ENCODE data around the gene RMND1. TPM values are rescaled to one million over a fixed set of nuclear protein-coding genes. Genes with fewer than 3 reads are reported as not detected.
"Not testable (repeated sequence)": the region's sequence is repeated elsewhere in the genome, so short reads cannot be mapped to it uniquely, and the experiment has no call there.

Gene RMND1
- total and polyA plus RNA-seq, 7 experiments from 2014 or later: 7.6 to 21.5 (median 15.3) TPM

GRCh38 chr6:151359486-151359885 lies 92.4 kb downstream of the RMND1 start:
- DNase-seq (no peak), ATAC-seq (no peak)
- Histone ChIP-seq H3K4me1 (ENCODE audit: control insufficient read depth in 2 of 2, insufficient read depth in 2 of 2, low read length in 2 of 2) (no peaks in the 10 kb centered on the region), H3K36me3 (ENCODE audit: control insufficient read depth in 2 of 3, insufficient read depth in 3 of 3, low read length in 3 of 3) (peaks cover 0 to 12% (median 4%) of the 10 kb centered on the region in 3 experiments), H3K4me3 (ENCODE audit: low read length) (no peak overlapping the region), H3K27me3 (ENCODE audit: control insufficient read depth in 2 of 2, insufficient read depth in 2 of 2, low read length in 2 of 2) (no peaks in the 10 kb centered on the region), H3K9me3 (ENCODE audit: control insufficient read depth in 2 of 3, low read length in 3 of 3) (no peaks in the 10 kb centered on the region), H3K27ac (ENCODE audit: low read depth, low read length) (no peak overlapping the region)
- intact Hi-C loops (cut with micrococcal nuclease): no loop called here
- Mint-ChIP-seq H3K4me3 (no peak overlapping the region), H3K9me3 (no peaks in the 10 kb centered on the region), H3K4me1 (peaks cover 0 to 13% (median 12%) of the 10 kb centered on the region in 7 donors), H3K27ac (no peak overlapping the region), H3K27me3 (no peaks in the 10 kb centered on the region), H3K36me3 (peaks cover 0 to 32% (median 25%) of the 10 kb centered on the region in 5 donors)
- POLR2A ChIA-PET: interaction anchor here (3.2 kb wide), 1 partner anchor 30 kb away, joined by 14 read pairs; no protein-coding TSS in a partner anchor
- CTCF ChIA-PET: no interaction called here

- H3K27ac ChIP-seq (ENCODE audit: low read depth, low read length): no peak overlapping the region
- ChIA-PET CTCF (interaction anchor here (0.6 kb wide), 1 partner anchor 118 kb away, joined by 3 read pairs; no protein-coding TSS in a partner anchor), POLR2A (interaction anchor here (0.6 to 3.2 kb wide), 2 partner anchors 31 to 38 kb away, joined by 3 to 14 read pairs; no protein-coding TSS in a partner anchor)
- peaks cover 0 to 26% (median 17%) of the 10 kb centered on the region in 5 donors for H3K36me3 Mint-ChIP-seq
- H3K4me1 Mint-ChIP-seq: peaks cover 0 to 13% (median 12%) of the 10 kb centered on the region in 7 donors
- no peaks in the 10 kb centered on the region for H3K27me3 Mint-ChIP-seq
- no peaks in the 10 kb centered on the region for H3K4me1 ChIP-seq (ENCODE audit: control insufficient read depth in 2 of 2, insufficient read depth in 2 of 2, low read length in 2 of 2)
- no peaks in the 10 kb centered on the region for H3K9me3 Mint-ChIP-seq
- no peaks in the 10 kb centered on the region for H3K27me3 ChIP-seq (ENCODE audit: control insufficient read depth in 2 of 2, insufficient read depth in 2 of 2, low read length in 2 of 2)
- peaks cover 0 to 12% (median 4%) of the 10 kb centered on the region in 3 experiments for H3K36me3 ChIP-seq (ENCODE audit: control insufficient read depth in 2 of 3, insufficient read depth in 3 of 3, low read length in 3 of 3)
- no peak overlapping the region for H3K4me3 ChIP-seq (ENCODE audit: low read length)
- no peak for ATAC-seq
- peak overlapping the region in 2 of 9 donors; percentile 47 to 55 for H3K27ac Mint-ChIP-seq
- intact Hi-C loops (cut with micrococcal nuclease): no loop called here
- no peaks in the 10 kb centered on the region for H3K9me3 ChIP-seq (ENCODE audit: control insufficient read depth in 2 of 3, low read length in 3 of 3)
- DNase-seq: no peak
- no peak overlapping the region for H3K4me3 Mint-ChIP-seq
Measured at GRCh38 chr6:151358475-151358874, 93.5 kb downstream of the RMND1 start.

GRCh38 chr6:151357758-151358436 lies 94.0 kb downstream of the RMND1 start:
- Mint-ChIP-seq H3K27ac (peak overlapping the region in 7 of 9 donors; percentile 4 to 65 (median 49)), H3K36me3 (peaks cover 0 to 24% (median 17%) of the 10 kb centered on the region in 5 donors), H3K4me3 (peak overlapping the region in 1 of 10 donors; percentile 11), H3K9me3 (no peaks in the 10 kb centered on the region), H3K4me1 (peaks cover 0 to 13% (median 12%) of the 10 kb centered on the region in 7 donors), H3K27me3 (no peaks in the 10 kb centered on the region)
- DNase-seq (no peak), ATAC-seq (no peak)
- Histone ChIP-seq H3K9me3 (ENCODE audit: control insufficient read depth in 2 of 3, low read length in 3 of 3) (no peaks in the 10 kb centered on the region), H3K36me3 (ENCODE audit: control insufficient read depth in 2 of 3, insufficient read depth in 3 of 3, low read length in 3 of 3) (peaks cover 0 to 12% (median 4%) of the 10 kb centered on the region in 3 experiments), H3K4me1 (ENCODE audit: control insufficient read depth in 2 of 2, insufficient read depth in 2 of 2, low read length in 2 of 2) (no peaks in the 10 kb centered on the region), H3K27me3 (ENCODE audit: control insufficient read depth in 2 of 2, insufficient read depth in 2 of 2, low read length in 2 of 2) (no peaks in the 10 kb centered on the region), H3K4me3 (ENCODE audit: low read length) (no peak overlapping the region), H3K27ac (ENCODE audit: low read depth, low read length) (no peak overlapping the region)
- intact Hi-C loops (cut with micrococcal nuclease): no loop called here
- POLR2A ChIA-PET: interaction anchor here (0.6 to 3.2 kb wide), 2 partner anchors 32 to 38 kb away, joined by 3 to 14 read pairs; no protein-coding TSS in a partner anchor
- CTCF ChIA-PET: interaction anchor here (0.6 to 0.7 kb wide), 2 partner anchors 119 to 1342 kb away, joined by 3 read pairs; no protein-coding TSS in a partner anchor

DNA sequence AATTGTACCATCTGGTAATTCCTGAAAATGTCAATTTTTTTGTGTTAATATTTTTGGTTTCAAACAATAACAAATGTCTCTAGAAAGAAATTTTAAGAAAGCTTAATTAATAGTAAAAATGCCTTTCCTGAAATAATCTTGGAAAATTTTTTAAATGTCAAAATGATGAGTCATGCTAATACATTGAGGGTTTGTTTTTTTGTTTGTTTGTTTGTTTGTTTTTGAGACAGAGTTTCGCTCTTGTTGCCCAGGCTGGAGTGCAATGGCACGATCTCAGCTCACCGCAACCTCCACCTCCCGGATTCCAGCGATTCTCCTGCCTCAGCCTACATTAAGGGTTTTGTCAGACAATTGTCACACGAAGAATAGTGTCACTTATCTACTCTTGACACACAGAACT lies 94.9 kb downstream of the RMND1 start:
- peaks cover 0 to 13% (median 12%) of the 10 kb centered on the region in 7 donors for H3K4me1 Mint-ChIP-seq
- CTCF ChIA-PET: interaction anchor here (0.7 kb wide), 1 partner anchor 1341 kb away, joined by 3 read pairs; no protein-coding TSS in a partner anchor
- intact Hi-C loops (cut with micrococcal nuclease): not testable (repeated sequence)

More for the DNA sequence above, 94.9 kb downstream of the RMND1 start:
- not testable (repeated sequence) for H3K9me3 Mint-ChIP-seq; H3K9me3 ChIP-seq (ENCODE audit: control insufficient read depth in 2 of 3, low read length in 3 of 3); H3K27ac Mint-ChIP-seq; H3K36me3 ChIP-seq (ENCODE audit: control insufficient read depth in 2 of 3, insufficient read depth in 3 of 3, low read length in 3 of 3); H3K4me3 ChIP-seq (ENCODE audit: low read length); H3K27ac ChIP-seq (ENCODE audit: low read depth, low read length); H3K27me3 Mint-ChIP-seq; ATAC-seq; DNase-seq; H3K27me3 ChIP-seq (ENCODE audit: control insufficient read depth in 2 of 2, insufficient read depth in 2 of 2, low read length in 2 of 2); H3K4me1 ChIP-seq (ENCODE audit: control insufficient read depth in 2 of 2, insufficient read depth in 2 of 2, low read length in 2 of 2); H3K4me3 Mint-ChIP-seq
- peaks cover 0 to 17% (median 16%) of the 10 kb centered on the region in 5 donors for H3K36me3 Mint-ChIP-seq
- POLR2A ChIA-PET: interaction anchor here (1.2 to 3.2 kb wide), 2 partner anchors 33 to 36 kb away, joined by 3 to 14 read pairs; no protein-coding TSS in a partner anchor

Other genes starting within 250 kb of the RMND1 start
- 1 to 10 TPM in 2 of 5 experiments, under 1 TPM in 1, not detected in 2; 0.39 to 4.0 (median 1.1) TPM for gene AKAP12, start 212.2 kb downstream of the RMND1 start, total RNA-seq
- not detected for gene AKAP12, start 212.2 kb downstream of the RMND1 start, polyA plus RNA-seq
- 10 to 100 TPM; 15.3 to 26.7 (median 25.5) TPM for gene ZBTB2, start 60.6 kb downstream of the RMND1 start, total RNA-seq
- gene ZBTB2, start 60.6 kb downstream of the RMND1 start, polyA plus RNA-seq: 10 to 100 TPM; 13.8 to 25.7 TPM
- under 1 TPM in 2 of 5 experiments, not detected in 3; 0.56 TPM for gene CCDC170, start 41.9 kb upstream of the RMND1 start, total RNA-seq
- gene CCDC170, start 41.9 kb upstream of the RMND1 start, polyA plus RNA-seq: not detected

Measured in naive thymus-derived CD4-positive, alpha-beta T cell (primary cell).